NCI-H187 treated with DMSO at 0.1 percent for 48 hours (cell line): Measurements from ENCODE around the gene CNNM4.

Experiments used
- DNase-seq: peaks from one replicate; lab custom pipeline; 2025; lab: John Stamatoyannopoulos, UW

Gene CNNM4

DNA sequence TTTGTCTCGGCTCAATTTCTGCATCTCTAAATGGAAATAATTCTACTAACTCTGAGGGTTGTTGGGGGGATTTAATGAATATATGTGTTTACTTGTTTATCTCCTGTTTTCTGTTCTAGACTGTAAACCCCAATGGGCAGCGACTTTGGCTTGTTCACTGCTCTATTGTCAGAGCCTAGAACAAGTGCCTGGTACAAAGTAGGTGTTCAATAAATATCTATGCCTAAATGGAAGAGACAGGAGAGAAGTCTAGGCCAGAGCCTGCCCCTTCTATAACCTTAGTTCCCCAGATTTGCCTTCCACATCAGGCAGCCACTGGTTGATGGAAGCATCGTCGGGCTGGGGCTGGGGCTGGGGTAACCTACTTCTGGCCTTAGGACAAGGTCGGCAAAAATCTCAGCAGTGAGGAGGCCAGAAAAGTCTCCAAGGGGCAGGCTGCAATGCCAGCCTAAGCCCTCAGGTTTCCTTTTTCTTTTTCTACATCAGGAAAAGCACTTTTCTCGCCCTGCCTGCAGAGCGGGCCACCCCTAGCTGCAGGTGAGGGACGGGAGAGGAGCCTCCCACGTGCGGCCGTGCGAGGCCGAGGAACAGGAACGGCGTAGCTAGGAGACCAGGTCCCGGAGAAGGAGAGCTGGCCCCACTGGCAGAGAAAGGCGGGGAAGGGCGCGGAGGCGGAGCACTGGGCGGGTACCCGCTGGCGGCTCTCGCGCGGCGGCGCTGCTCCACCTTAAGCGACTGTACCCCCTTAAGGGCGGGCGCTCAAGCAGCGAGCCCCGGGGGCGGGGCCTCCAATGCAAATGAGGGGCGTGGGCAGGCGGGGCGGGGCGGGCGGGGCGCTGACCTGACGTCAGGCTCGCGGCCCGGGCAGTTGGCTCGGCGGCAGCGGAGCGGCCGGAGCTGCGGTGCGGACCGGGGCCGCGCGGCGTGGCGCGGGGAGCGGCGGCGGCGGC lies at the start of gene CNNM4:
Gene CNNM4, plus strand, starts transcription at position 867 of the 950 bp plus-strand sequence. CDS start 98 bp downstream, outside the sequence.
- peak; percentile 82 for DNase-seq

DNA sequence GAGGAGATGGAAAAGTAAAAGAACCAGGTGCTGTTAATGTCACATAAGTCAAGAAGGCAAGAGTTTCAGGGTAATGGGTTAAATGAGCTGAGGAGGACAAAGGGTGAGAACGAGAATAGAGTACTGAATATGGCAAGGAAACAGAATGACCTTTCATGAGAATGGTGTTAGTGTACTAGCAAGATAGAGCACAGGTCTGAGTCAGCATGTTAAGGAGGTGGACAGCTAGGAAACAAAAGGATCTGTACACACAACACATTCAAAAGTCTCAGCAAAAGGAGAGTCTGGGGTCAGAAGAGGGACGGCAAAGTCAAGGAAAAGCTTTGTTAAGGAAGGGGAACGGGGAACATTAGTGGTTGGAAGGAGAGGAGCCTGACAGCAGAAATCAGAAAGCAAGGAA lies 49.7 kb upstream of the CNNM4 start:
- no peak for DNase-seq

GRCh38 chr2:96715658-96716057 lies 45.0 kb upstream of the CNNM4 start:
- no peak for DNase-seq

- no peak for DNase-seq
Measured at GRCh38 chr2:96716388-96716787, 44.3 kb upstream of the CNNM4 start.

DNA sequence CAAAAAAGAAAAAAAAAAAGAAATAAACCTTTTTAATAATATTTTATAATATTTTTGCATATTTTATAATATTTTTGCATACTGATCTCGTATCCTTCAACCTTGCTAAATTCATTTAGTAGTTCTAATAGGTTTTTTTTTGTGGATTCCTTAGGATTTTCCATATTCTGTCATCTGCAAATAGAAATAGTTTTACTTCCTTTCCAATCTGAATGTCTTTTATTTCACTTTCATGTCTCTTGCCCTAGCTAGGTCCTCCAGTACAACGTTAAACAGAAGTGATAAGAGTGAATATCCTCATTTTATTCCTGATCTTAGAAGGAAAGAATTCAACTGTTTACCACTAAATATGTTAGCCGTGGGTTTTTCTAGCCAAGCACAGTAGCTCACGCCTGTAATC lies 34.6 kb upstream of the CNNM4 start:
- DNase-seq: no peak

DNA sequence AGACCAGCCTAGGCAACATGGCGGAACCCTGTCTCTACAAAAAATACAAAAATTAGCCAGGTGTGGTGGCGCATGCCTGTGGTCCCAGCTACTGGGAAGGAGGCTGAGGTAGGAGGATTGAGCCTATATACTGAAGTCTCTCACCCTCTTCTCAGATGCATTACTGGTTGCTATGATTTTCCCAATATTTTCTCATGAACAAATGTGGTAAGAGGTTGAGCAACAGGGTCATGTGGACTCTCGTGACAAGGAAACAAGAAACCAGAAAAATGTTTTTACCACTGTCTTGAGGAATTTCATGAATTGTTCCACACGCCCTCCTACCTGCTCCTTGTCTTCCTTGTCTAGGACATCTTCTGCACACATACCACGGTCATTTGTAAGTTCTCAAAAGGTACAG lies 33.3 kb upstream of the CNNM4 start:
- no peak for DNase-seq

- no peak for DNase-seq
Measured at GRCh38 chr2:96729748-96730147, 31.0 kb upstream of the CNNM4 start.

DNA sequence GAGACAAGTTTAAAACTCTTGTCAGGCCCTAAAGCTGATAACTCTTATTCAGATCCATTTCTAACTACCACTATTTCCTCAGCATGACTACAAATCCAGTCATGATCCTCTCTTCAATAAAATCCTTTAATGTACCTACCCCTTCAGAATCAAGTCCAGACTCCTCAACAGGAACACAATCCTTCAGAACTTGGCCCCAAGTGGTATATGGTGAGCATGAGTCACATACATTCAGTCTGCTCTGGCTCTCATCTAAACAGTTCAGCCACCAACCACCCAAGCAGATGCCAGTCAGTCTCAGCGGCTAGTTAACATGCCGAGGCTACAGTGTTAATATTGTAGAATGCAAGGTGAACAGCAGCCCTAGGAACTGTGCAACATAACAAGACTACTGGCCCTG lies 30.5 kb upstream of the CNNM4 start:
- DNase-seq: no peak

DNA sequence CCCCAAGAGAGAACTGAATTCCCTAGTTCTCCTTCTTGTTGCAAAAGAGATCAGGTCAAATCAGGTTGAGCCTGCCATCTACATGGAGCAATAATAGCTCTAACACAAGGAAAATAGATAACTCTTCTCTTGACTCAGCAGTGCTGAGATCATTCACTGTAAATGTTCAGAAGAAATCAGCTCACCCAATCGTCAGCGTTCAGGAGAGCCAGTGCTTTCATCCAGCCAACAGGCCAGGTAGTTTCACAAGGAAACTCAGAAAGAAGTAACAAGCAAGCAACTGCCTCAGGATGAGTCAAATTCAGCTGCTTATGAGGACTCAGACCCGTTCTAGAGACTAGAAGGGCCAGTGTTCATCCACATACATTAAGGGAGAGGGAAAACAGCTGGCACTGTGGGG lies 26.8 kb upstream of the CNNM4 start:
- no peak for DNase-seq

DNA sequence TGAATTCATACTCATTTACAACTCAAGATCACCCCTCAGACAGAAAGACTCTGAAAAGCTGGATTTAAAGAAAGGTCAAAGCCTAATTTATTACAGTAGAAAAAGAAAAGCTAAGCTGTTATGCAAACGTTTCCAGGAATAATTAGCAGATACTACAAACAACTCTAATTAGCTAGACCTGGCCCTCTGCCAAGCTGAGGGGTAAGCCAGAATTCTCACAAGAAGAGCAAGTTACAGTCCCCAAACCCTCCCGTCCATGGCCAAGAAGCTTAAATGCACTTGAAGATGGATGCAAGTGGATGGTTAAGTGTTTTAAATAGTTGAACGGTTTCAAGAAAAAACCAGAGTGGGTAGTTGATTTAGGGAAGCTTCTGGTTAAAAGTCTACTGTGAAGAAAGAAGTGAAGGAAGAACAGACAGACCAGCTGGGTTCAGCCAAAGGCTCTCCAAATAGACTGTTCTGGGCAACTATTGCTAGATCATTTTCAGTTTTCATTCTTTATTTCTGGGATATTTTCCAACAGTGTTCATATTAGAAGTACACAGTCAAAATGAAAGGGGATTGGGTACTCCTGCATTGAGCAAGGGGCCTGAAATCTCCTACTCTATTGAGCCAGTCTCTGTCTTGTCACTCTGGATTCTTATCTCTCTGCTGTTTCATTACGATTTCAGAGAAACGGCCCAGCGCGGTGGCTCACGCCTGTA lies 25.7 kb upstream of the CNNM4 start:
- no peak for DNase-seq

GRCh38 chr2:96737251-96737650 lies 23.5 kb upstream of the CNNM4 start:
- DNase-seq: no peak

GRCh38 chr2:96737831-96738230 lies 22.9 kb upstream of the CNNM4 start:
- no peak for DNase-seq

GRCh38 chr2:96739076-96739632 lies 21.5 kb upstream of the CNNM4 start:
- no peak for DNase-seq

GRCh38 chr2:96739633-96740428 lies 20.9 kb upstream of the CNNM4 start, which contains the start of gene LMAN2L:
Gene LMAN2L (minus strand): TSS chr2:96740064. CDS start chr2:96740040, 24 bp downstream.
- peak; percentile 86 for DNase-seq

DNA sequence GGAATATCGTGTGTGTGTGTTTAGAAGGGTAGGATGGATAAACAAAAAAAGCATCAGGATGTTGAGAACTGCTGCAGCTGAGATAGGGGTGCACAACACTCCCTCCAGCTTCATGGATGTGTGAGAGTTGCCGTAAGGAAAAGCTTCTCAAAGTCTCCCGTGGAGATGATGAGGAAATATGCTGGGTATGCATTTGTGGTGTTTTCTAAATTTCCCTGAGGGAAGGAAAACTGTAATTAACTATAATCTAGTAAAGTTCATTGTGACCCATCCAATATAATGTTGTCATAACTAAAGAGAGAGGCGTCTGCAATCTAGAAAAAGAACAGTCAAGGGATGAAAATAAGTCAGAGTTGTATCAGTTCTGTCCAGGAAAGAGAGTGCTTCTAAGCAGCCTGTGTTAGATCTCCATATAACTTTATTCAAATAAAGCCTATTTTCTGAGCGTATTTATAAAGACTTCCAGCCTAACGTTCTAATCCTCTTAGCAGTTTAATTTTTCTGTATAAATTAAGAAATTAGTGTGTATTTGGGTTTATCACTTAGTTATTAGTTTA lies 13.6 kb upstream of the CNNM4 start:
- DNase-seq: no peak

DNA sequence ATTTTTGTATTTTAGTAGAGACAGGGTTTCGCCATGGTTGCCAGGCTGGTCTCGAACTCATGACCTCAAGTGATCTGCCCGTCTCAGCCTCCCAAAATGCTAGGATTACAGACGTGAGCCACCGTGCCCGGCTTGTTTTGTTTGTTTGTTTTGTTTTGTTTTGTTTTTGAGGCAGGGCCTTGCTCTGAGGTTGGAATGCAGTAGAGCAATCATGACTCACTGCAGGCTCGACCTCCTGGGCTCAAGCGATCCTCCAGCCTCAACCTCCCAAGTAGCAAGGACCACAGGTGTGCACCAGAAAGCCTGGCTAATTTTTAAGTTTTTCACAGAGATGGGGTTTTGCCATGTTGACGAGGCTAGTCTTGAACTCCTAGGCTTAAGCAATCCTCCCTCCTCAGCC lies 8.9 kb upstream of the CNNM4 start:
- DNase-seq: no peak

GRCh38 chr2:96753661-96754282 lies 6.9 kb upstream of the CNNM4 start:
- DNase-seq: no peak

DNA sequence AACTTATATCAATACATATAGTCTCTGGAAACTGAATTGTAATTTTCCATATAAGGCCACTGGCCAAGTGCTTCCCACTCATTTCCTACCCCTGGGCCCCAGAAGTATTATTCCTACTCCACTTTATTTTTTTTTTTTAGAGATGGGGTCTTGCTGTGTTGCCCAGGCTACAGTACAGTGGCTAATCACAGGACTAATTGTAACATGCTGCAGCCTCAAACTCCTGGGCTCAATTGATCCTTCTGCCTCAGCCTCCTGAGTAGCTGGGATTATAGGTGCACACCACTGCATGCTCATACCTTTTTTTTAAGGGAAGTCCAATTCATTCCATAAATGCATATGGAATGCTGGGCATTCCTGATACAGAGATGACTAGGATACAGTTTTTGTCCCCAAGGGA lies 6.4 kb upstream of the CNNM4 start:
- no peak for DNase-seq

DNA sequence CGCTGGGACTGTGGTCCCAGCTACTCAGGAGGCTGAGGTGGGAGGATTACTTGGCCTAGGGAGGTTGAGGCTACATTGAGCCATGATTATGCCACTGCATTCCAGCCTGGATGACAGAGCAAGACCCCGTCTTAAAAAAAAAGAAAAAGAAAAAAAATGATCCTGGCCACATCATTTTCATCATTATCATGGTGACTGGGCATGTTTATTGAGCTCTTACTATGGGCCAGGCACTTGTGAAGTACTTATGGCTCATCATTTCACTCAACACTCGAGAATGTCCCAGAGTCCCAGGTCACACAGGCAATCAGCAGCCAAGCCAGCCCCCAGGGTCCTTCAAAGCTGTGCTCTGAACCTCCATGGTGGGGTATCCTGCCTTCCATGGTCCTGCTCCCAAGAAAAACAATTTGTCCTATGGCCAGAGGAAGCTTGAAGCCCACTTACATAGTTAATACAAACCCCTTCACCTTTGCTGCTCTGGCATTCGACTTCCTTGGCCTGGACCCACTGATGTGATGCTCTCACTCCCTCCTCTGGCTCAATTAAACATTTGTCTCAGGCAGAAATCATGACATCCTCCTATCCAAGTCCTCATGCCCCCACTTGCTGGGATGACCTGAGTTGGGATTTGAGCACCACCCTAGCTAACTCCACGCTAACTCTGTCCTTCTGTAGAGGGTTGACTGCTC lies 3.8 kb upstream of the CNNM4 start:
- DNase-seq: no peak

GRCh38 chr2:96757477-96757860 lies 3.2 kb upstream of the CNNM4 start:
- no peak for DNase-seq

DNA sequence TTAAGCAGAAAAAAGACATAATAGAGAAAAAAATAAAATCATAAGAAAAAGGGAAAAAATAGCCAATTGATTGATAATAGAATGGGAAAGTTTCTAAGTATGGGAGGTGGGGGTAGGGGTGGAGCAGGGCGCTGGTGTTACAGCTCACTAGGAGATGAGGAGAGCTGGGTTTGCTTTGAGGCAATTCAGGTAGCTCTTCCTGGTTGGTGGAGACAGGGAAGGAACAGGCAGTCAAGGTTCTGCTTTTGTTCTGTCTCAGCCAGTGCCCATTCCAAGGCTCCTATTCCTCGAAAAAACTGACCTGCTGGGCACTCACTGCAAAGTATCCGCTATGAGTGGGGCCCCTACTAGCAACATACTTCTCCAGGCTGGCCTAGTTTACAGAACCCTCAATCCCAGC lies 1.7 kb upstream of the CNNM4 start:
- DNase-seq: no peak
